Stimulated activated naive CD8-positive, alpha-beta T cell treated with anti-CD3 and anti-CD28 coated beads, Interleukin-15, Interleukin-2, amounts not matched to agents 100 U/mL and 50 U/mL, for 24 hours (primary cell): Measurements from ENCODE around the gene TNFRSF25.
A peak's percentile ranks its signal among the peaks of the same experiment; 100 is the strongest.
"Not testable (repeated sequence)": the region's sequence is repeated elsewhere in the genome, so short reads cannot be mapped to it uniquely, and the experiment has no call there.

Experiments used
- ATAC-seq: fragments of 150-1000 bp; cut with Tn5 transposase; one replicate; pipeline ENCODE4 v1.10.0; 2021
- DNase-seq: peaks from one replicate; pipeline ENCODE4 v3.0.0; 2021

The TNFRSF25 gene

DNA sequence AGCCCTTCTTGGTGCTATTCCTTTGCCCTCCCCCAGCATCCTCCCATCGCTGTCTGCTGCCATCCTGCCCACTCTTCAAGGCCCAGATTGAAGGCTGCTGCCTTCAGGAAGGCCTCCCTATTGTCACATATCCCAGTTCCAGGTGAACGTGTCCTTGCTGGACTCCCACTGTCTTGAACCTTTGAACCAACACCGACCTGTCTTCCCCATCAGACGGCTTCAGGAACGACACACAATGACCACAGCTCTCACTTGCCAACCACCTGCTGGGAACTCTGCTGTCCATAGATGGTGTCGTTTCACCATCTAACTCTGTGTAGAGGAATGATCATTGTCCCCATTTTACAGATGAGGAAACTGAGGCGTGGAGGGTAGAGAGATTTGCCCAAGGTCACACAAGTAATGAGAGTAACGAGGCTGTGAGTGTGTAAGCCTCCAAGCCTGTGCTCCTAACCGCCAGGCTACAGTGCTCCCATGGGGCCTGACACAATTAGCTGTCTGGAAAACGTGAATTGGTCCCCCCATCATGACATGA is 35.4 kb upstream of the TNFRSF25 start:
- no peak for ATAC-seq
- DNase-seq = no peak

DNA sequence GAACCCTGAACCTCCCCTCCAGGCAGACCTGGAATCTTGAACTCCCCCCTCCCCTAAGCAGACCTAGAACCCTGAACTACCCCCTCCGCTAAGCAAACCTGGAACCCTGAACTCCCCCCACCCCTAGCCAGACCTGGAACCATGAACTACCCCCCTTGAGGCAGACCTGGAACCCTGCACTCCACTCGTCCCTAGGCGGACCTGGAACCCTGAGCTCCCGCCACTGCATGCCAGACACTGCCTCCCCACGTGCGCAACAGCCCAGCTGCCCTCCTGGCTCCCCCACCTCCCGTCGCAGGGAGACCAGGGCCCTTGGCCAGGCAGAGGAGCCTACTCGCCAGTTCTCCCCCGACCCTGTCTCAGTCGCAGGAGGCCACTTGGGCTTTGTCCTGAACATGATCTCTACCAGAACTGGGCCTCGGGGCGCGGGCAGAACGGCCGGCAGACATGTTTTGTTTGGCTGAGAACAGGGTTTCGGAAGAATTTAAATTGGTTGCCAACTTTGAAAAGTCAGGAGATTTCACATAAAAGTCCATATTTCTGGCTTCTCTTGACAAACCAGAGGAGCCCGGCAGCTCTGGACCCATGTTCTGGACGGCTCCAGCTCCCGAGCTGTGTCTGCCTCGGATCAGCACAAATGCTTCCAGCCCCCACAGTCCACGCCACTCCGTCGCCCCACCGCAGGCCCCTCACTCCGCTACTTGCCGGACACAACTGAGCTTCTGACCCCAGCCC is 34.7 kb upstream of the TNFRSF25 start:
- ATAC-seq = no peak

DNA sequence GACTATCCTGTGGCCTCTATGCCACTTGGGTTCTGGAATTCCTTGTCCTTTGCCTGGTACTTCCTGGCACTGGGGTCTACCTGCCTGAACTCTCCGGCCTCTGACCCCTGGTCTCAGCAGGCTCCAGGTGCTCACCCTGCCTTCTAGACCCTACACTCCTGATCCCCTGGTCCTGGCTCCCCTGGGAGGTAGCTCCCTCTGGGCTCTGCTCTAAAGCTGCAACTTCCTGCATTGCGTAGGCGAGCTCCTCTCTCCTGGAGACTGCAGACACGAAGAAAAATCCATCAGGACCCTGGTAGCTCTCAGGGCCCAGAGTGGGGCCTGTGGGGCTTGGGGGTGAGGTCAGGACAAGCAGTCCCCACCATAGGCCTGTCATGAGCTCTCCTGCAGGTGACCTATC is 33.3 kb upstream of the TNFRSF25 start:
- ATAC-seq = no peak
- DNase-seq = no peak

More for the DNA sequence above, 34.7 kb upstream of the TNFRSF25 start:
- DNase-seq = no peak

DNA sequence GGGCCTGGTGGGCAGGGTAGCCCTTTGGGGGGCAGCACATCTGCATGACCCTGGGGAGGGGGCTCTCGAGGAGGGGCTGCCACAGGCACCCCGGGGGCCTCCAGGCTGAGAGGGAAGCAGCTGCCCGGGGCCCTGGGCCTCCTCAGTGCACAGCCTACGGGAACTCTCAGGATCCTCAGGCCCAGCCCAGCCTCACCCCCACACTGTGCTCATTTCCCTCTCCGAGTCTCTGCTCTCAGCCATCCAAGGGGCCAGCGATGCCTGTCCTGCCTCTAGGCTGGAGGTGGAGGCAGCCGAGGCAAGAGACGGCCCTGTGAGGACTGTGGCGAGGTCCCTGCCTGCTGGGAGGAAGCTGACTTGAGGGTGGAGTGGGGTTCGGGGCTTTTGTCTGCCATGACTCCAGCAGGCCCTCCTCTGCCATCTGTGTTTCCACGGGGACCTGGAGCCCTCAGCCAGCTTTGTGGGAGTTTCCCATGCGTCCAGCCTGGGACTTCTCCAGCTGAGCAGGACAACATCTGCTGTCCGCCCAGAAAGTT is 32.7 kb upstream of the TNFRSF25 start:
- DNase-seq = no peak
- ATAC-seq = no peak

DNA sequence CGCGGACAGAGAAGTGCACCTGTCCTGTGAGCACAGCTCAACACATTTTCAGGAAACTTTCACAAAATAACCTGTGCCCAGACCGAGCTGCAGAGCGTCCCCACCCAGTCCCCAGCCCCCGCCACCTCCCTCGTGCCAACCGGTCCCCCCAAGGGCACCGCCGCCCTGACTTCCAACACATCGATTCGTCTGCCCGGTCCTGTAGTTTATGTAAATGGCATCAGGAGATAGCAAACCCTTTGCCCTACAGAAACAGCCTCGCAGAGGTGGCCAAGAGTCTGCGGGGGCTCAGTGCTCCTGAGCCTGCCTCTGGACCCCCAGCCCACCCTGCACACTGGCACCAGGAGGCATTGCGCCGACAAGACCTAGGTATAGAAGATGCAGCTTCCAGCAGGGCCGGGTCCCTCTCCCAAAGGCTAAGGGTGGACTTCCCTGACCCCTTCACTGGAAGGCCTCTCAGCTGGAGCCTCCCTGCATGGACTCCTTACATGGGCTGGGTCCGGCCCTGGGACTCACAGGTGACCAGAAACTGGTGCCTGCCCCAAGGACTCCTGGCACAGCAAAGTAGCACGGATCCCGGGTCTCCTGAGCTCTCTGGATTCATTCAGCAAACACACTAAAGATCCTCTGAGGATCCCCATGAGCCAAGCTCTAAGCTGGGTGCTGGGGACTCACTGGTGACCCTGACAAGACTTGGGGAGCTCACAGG is 32.0 kb upstream of the TNFRSF25 start:
- DNase-seq (no peak), ATAC-seq (no peak)

DNA sequence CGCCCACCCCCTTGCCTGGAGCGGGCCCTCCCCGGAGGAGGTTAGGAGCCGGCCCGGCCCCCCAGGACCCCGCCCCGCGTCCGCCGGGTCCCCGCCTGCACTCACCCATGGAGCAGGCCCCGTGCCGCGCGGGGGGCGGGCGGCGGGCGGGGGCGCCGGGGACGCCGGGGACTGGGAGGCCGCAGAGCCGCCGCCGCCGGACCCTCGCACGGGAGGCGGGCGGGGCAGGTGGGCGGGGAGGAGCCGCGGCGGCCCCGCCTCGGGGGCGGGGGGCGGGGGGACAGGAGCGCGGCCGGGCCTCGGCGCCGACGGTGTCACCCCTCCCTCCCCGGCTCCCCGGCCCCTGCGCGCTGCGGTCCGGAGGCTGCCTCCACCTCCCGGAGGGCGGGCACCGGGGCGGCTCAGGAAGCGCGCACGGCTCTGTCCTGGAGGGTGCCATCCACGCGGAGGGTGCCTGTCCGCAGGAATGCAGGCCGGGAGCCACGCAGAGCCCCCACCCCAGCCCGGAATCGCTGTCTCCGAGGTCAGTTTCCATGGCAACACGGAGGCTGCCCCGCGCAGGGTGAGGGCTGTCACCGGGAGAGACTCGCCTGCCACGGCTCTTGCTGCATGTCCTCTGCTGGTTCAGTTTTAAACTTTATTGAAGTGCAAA is 31.4 kb upstream of the TNFRSF25 start:
- ATAC-seq (peak; percentile 40), DNase-seq (peak; percentile 52)

DNA sequence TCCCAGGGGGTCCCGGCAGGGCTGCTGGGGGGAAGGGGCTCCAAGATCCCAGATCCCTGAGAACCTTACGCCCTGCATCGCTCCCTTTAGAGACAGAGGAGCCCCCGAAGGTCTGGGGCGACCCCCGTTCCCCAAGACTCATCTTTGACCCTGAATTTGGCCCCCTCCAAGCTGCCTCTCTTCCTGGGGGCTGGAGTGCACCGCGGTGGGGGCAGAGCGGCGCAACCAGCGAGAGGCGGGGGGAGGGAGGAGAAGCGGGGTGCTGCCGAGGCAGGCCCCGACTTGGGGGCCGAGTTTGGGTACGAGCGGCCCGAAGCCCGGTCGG is 30.9 kb upstream of the TNFRSF25 start:
- DNase-seq (no peak), ATAC-seq (no peak)

DNA sequence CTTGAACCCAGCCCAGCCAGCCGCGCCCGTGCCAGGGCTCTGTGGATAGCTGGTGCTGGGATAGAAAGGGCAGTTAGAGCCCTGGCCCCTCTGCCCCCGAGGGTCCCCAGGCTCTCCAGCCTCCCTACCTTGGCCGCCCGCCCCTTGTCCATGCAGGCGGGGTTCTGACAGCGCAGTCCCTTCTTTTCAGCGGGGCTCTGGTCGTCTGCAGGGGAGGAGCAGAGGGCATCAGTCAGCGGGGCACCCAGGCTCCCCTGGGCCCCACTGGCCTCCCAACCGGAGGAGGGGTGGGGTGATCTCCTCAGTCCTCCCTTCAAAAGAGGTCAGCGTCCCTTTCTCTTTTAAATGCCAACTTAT is 30.4 kb upstream of the TNFRSF25 start:
- DNase-seq = no peak
- ATAC-seq = no peak

DNA sequence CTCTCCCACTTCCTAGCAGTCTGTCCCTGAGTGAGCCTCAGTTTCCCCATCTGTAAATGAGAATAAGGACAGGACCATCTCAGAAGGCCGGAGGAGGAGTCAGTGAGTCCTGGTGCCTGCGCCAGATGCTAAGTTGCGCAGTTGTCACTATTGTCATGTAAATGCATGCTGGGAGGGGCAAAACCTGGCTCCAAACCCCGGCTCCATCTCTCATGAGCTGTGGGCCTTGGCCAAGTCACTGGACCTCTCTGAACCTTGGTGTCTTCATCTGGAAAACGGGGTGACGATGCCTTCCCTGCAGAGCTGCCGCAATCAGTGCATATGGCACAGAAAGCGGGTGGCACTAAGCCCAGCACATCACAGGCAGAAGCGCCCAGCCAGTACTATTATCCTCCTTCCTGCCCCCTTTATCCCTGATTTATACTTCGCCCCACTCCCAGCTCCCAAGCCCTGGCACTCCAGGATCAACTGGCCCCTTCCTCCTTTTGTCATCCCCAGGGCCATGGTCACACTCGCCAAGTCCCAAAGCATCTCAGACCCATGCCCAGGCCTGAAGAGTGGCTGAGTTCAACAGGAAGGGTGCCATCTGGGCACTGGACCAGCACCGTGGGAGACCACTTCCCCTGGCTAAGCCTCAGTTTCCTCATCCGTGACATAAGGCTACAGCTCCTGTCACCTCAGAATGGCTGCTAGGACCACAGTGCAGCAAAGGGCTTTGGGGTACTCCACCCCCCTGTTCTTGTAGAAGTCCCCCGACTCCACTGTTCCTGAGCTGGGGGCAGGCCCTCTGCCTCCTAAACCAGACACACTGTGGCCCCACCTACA is 29.8 kb upstream of the TNFRSF25 start:
- ATAC-seq = no peak
- DNase-seq = no peak

DNA sequence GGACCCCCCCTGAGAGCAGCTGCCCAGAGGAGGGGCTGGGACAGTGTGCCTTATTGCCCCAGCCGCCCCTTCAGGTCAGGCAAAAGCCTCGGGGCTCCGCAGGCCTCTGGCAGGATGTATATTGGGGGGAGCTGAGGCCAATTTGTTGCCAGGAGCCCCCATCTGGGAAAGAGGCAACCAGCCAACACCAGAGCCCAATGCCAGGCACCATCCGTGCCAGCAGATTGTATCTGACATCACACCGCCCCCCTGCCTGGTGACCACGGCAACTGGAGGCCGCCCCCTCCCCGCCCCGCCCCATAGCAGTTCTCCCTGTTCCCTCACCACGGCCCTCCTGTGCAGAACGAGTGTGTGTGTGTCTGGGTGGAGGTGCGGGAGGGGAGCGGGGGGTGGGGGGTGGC is 29.1 kb upstream of the TNFRSF25 start:
- DNase-seq = no peak
- no peak for ATAC-seq

DNA sequence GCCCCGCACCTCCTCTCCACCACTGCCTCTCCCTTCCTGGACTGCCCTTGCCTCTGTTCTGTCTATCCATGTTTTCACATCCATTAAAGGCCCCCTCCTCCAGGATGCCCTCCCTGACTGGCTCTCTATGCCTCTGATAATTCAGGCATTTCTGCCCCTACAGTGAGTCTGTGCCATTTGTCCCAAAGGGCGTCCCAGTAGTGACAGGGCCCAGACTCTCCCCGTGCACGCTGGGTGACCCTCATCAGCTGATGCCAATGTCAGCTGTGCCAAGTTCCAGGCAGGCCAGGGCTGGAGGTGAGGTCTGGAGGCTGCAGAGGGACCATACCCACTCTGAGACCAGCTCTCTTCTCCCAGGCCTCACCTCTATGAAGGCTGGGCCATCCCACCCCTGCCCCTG is 28.7 kb upstream of the TNFRSF25 start:
- ATAC-seq (no peak), DNase-seq (no peak)

DNA sequence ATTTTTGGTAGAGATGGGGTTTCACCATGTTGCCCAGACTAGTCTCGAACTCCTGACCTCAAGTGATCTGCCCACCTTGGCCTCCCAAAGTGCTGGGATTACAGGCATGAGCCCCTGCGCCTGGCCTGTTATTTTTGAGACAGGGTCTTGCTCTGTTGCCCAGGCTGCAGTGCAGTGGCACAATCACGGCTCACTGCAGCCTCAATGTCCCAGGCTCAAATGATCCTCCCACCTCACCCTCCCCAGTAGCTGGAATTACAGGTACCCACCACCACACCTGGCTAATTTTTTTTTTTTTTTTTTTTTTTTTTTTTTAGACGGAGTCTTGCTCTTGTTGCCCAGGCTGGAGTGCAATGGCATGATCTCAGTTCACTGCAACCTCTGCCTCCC is 27.9 kb upstream of the TNFRSF25 start:
- ATAC-seq, DNase-seq: not testable (repeated sequence)

DNA sequence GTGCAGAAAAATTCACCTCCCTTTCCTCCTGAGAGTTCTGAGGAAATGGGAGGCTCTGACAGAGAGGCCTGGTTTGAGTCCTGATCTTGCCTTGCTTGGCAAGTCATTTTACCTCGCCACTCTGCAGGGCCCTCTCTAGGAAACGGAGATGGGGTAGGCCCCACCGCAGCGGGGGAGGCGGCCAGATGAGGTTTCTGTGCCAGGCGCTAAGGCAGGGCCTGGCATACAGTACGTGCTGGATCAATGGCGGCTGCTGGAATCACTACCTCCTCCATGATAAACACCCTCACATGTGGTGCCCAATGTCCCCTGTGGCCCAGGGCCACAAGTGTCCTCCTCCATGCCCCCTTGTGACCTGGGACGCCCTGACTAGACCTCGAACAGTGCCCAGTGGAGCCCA is 26.0 kb upstream of the TNFRSF25 start:
- DNase-seq (no peak), ATAC-seq (no peak)

DNA sequence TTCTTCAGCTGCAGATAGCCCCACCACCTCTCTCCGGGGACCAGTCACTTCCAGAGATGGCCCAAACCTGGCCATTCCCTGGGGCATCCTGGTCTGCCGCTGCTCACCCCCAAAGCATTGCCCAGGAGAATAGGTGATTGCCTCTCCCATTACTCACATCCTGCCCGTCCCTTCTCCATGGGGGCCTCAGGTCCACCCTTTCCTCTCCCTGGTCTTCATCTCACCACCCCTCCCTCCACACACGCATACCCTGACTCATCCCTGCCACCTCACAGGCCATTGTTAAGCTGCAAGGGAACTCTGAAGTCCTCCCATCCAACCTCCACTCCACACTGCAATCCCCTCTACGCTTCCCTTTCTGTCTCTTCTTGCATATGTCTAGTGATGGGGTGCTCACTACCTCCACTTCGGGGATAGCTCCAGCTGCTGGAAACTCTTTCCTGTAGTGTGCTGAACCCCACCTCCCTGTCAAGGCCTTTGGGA is 25.5 kb upstream of the TNFRSF25 start, which contains the start of gene PLEKHG5:
PLEKHG5 (minus strand) TSS at position 188 of the 483 bp plus-strand sequence. CDS start 14,096 bp downstream, outside the sequence.
- peak; percentile 28 for ATAC-seq
- DNase-seq = peak; percentile 36

DNA sequence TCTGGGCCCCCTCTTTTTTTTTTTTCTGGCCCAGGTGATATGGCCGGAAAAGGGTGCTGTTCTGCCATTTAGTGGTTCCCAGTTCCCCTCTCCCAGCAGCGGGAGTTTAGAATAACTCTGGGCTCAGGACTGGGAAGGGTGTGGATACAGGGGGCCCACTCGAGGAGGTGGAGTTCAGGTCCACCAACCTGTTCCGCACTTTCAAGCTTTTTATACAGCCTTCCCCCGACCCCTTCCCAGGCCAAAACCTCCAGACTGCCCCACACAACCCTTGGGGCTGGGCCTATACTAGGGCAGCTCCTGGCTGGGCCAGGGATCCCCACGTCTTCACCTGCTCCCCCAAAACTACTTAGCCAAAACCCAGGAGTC is 25.1 kb upstream of the TNFRSF25 start:
- ATAC-seq = no peak
- no peak for DNase-seq

DNA sequence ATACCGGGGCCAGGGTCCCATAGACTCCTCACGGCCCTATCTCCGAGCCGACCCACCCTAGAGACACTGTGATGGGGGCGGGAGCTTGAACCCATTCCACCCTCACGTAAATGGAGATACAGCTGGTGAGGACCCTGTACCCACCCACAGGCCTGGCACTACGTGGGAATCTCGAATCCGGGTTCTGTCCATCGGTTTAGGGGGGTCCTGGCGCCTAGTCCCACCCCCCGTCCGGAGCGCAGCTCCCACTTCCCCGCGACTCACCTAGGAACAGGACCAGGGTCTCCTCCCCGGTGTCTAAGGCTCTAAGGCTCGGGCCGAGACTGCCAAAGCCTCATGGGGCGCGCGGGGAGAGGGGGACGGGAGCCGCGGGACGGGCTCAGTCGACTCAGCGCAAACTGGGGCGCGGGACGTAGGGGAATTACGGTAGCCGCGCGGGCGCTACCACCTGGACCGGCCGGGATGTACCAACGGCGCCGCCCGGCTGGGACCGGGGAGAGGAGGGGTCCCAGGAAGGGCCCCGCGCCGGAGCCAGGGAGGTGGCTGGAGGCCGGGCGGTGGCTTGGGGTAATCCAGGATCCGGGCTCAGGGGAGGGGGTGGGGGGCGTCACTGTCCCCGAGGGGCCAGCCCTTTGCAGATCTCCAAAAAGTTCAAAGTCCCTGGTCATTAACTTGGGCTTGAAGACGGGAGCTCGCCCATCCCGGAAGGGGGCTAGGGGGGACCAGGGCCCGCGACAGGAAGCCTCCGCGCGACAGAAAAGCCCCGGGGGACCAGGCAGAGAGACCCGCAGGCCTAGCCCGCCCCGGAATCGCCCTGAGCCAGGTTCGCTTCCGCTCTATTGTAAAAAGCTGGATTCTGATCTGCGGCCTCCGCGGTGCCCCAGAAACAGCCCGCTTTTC is 24.5 kb upstream of the TNFRSF25 start:
- ATAC-seq (peak; percentile 61), DNase-seq (peak; percentile 76)

DNA sequence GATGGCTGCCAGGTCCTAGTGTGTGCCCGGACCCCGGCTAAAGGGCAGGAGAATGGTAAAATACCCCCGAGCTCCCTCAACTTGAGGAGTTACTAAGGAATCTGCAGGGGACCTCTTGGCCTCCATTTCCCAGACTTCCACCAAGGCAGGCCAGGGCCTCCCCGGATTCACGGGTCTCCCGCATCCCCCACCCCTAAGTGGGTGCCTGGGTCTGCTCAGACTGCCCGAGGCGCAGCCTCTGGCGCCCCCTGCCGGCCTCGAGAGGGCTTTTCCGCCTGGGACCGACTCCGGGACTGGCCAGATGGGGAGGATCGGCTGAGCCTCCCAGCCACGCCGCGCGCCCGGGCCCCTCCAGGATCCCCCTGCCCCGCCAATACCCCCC is 23.8 kb upstream of the TNFRSF25 start:
- DNase-seq (peak; percentile 85), ATAC-seq (peak; percentile 72)

DNA sequence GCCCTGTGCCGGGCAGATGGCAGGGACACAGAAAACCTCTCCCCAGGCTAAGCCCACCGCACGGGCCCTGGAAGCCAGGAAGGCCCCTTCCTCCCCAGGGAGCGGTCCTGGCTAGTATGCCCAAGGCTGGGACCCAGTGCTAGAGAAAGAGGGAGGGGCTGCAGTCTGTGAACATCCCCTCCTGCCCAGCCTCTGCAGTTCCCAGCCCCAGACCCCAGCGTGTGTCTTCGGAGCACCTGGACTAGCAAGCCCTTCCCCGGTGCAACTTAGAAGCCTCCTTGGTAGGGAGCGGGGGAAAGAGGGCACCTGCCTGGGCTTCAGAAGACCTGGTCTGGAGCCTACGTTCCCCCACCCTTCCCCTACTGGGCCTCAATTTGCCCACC is 23.4 kb upstream of the TNFRSF25 start:
- no peak for ATAC-seq
- DNase-seq = no peak

DNA sequence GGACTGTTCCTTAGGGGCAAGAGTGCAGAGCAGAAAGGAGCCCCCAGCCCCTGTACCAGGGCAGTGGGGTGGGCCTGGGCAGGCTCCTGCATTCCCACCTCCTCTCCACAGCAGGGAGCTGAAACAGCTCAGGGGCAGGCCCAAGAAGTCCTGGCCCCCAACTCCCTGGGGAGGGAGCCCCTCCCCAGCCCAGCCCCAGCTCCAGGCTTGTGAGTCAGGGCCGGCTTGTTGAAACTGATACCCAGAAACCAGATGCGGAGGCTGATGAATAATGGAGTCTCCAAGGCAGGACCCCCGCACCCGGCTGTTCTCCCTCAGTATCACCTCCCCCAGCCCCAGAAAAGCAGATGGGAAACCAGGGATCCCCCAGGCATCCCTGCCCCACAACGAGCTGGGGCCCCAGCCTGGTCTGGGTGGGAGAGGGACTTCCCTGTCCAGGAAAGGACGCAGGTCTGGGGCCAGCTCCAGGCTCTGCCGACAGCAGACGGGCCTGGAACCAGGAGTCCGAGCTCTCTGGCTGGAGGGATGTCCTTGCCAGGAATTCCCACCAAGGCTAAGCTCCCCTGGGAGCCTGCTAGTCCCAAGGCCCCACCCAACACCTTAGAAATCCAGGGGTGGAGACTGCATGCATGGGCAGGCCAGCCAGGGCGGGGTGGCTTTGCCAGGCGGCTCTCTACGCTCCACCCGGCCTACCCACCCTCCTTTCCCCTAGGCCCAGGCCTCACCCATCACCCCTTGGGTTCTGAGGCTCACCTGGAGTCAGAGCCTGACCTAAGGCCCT is 22.8 kb upstream of the TNFRSF25 start:
- DNase-seq (no peak), ATAC-seq (no peak)
